HG03378 (cell line): ENCODE data around the gene ERBB2.
"Not testable (repeated sequence)": the region's sequence is repeated elsewhere in the genome, so short reads cannot be mapped to it uniquely, and the experiment has no call there.

Source experiments
- ATAC-seq: cut with Tn5 transposase; IDR thresholded peaks from one replicate; pipeline ENCODE4 v1.9.1; 2021; ENCODE audit warnings: mild to moderate bottlenecking, moderate library complexity; ENCODE audit not compliant: unreplicated experiment

The ERBB2 gene

GRCh38 chr17:39756380-39757079, 56.7 kb downstream of the ERBB2 start:
- ATAC-seq: no peak

GRCh38 chr17:39757176-39757662, 57.4 kb downstream of the ERBB2 start:
- ATAC-seq: no peak

GRCh38 chr17:39757931-39758873, 58.3 kb downstream of the ERBB2 start:
- no peak for ATAC-seq

- no peak for ATAC-seq
Observed at GRCh38 chr17:39759204-39759603, 59.3 kb downstream of the ERBB2 start.

- no peak for ATAC-seq
Observed at GRCh38 chr17:39761861-39762496, 62.1 kb downstream of the ERBB2 start.

- no peak for ATAC-seq
Observed at GRCh38 chr17:39763051-39763820, 63.4 kb downstream of the ERBB2 start.

GRCh38 chr17:39764171-39764570, 64.3 kb downstream of the ERBB2 start:
- not testable (repeated sequence) for ATAC-seq

GRCh38 chr17:39765175-39765574, 65.3 kb downstream of the ERBB2 start:
- no peak for ATAC-seq

- no peak for ATAC-seq
Observed at GRCh38 chr17:39765766-39766165, 65.9 kb downstream of the ERBB2 start.

- ATAC-seq: no peak
Observed at GRCh38 chr17:39767147-39767546, 67.3 kb downstream of the ERBB2 start.

GRCh38 chr17:39769974-39770587, 70.2 kb downstream of the ERBB2 start:
- peak; percentile 43 for ATAC-seq

GRCh38 chr17:39772415-39772814, 72.6 kb downstream of the ERBB2 start:
- no peak for ATAC-seq

- ATAC-seq: no peak
Observed at GRCh38 chr17:39772987-39773934, 73.4 kb downstream of the ERBB2 start.

- no peak for ATAC-seq
Observed at GRCh38 chr17:39774047-39774446, 74.2 kb downstream of the ERBB2 start.

- ATAC-seq: no peak
Observed at GRCh38 chr17:39775031-39775430, 75.2 kb downstream of the ERBB2 start.

- ATAC-seq: no peak
Observed at GRCh38 chr17:39776252-39776651, 76.4 kb downstream of the ERBB2 start.

GRCh38 chr17:39777534-39778365, 77.9 kb downstream of the ERBB2 start:
- ATAC-seq: peak; percentile 47
